Endodermal cell (in vitro differentiated cells): ENCODE data around the gene MTURN. TPM values are rescaled to one million over a fixed set of nuclear protein-coding genes. Genes with fewer than 3 reads are reported as not detected.

Experiments
- DNase-seq: peaks from one replicate; pipeline ENCODE4 v3.0.0-alpha.2; 2017
- H3K27ac ChIP-seq: 2 replicates; pipeline ENCODE4 v1.5.1; 2013; ENCODE audit warnings: mild to moderate bottlenecking, low read depth, low read length, moderate library complexity
- H3K27me3 ChIP-seq: 2 replicates; pipeline ENCODE4 v1.6.1; 2013; ENCODE audit warnings: mild to moderate bottlenecking, low read length, moderate library complexity; ENCODE audit not compliant: insufficient read depth, control insufficient read depth, poor library complexity, severe bottlenecking
- H3K36me3 ChIP-seq: 2 replicates; pipeline ENCODE4 v1.7.0; 2013; ENCODE audit warnings: mild to moderate bottlenecking, low read length, moderate library complexity; ENCODE audit not compliant: control insufficient read depth, insufficient read depth
- H3K4me1 ChIP-seq: one replicate; pipeline ENCODE4 v1.7.0; 2013; ENCODE audit warnings: low read length; ENCODE audit not compliant: control insufficient read depth, insufficient read depth
- H3K4me3 ChIP-seq: 2 replicates; pipeline ENCODE4 v1.5.1; 2013; ENCODE audit warnings: mild to moderate bottlenecking, low read length, moderate library complexity
- H3K9ac ChIP-seq: 2 replicates; pipeline ENCODE4 v1.6.1; 2013; ENCODE audit warnings: mild to moderate bottlenecking, low read length, moderate library complexity; ENCODE audit not compliant: poor library complexity, severe bottlenecking; ENCODE audit errors: extremely low read depth
- H3K9me3 ChIP-seq: 2 replicates; pipeline ENCODE4 v1.6.1; 2013; ENCODE audit warnings: mild to moderate bottlenecking, low read length, moderate library complexity; ENCODE audit not compliant: control insufficient read depth
- H3K27ac Mint-ChIP-seq: 2 replicates; pipeline ENCODE4 v1.8.0; 2020; ENCODE audit warnings: mixed read lengths
- H3K27me3 Mint-ChIP-seq: 2 replicates; pipeline ENCODE4 v1.8.0; 2021; ENCODE audit warnings: mild to moderate bottlenecking, mixed read lengths; ENCODE audit not compliant: insufficient read depth
- H3K36me3 Mint-ChIP-seq: 2 replicates; pipeline ENCODE4 v1.8.0; 2020; ENCODE audit warnings: low read depth, mixed read lengths
- H3K4me1 Mint-ChIP-seq: 2 replicates; pipeline ENCODE4 v1.8.0; 2020; ENCODE audit warnings: mixed read lengths
- H3K4me3 Mint-ChIP-seq: 2 replicates; pipeline ENCODE4 v1.8.0; 2020; ENCODE audit warnings: mild to moderate bottlenecking, moderate library complexity, mixed read lengths
- H3K9me3 Mint-ChIP-seq: 2 replicates; pipeline ENCODE4 v1.8.0; 2020; ENCODE audit warnings: mild to moderate bottlenecking, mixed read lengths
- CTCF ChIP-seq: fragments of 200-600 bp; sonication (generic); conservative IDR thresholded peaks from 2 replicates; pipeline ENCODE4 v1.5.0; 2021; ENCODE audit warnings: antibody characterized with exemption, mild to moderate bottlenecking
- WGBS, 2 experiments: methylation state at CpG; one replicate each; pipeline versions ENCODE4 v1.1.5 to v1.1.7; 2013; ENCODE audit warnings: missing lambda C conversion rate in 2 of 2, mixed read lengths in 1 of 2; ENCODE audit not compliant: insufficient coverage in 1 of 2, insufficient read length in 1 of 2; 5-methylcytosine and 5-hydroxymethylcytosine counted together
- total RNA-seq, 2 donors: library from RNA; stranded (reverse); fragmentation: NEBNext Ultra II Directional in 1 of 2; extraction: Animal tissue kit (Norgen Biotek cat#: 25700) in 1 of 2; gene quantifications; 2 replicates in 1 of 2; 3 replicates in 1 of 2; pipeline ENCODE4 v1.2.1, GENCODE V29; 2021

The MTURN gene
- total RNA-seq, 2 donors from 2014 or later = 11.2 to 12.1 TPM

GRCh38 chr7:30206942-30207341 lies 72.2 kb downstream of the MTURN start:
- no peak overlapping the region for H3K9ac ChIP-seq
- H3K36me3 Mint-ChIP-seq = no peaks in the 10 kb centered on the region
- H3K4me3 Mint-ChIP-seq = no peak overlapping the region

GRCh38 chr7:30207376-30207775 lies 72.6 kb downstream of the MTURN start:
- no peaks in the 10 kb centered on the region for H3K4me1 Mint-ChIP-seq

More at GRCh38 chr7:30206942-30207341, 72.2 kb downstream of the MTURN start:
- Histone ChIP-seq H3K36me3 (no peaks in the 10 kb centered on the region), H3K9me3 (no peaks in the 10 kb centered on the region), H3K27me3 (no peaks in the 10 kb centered on the region), H3K4me3 (no peak overlapping the region), H3K27ac (peak overlapping the region; percentile 51), H3K4me1 (no peaks in the 10 kb centered on the region)
- Mint-ChIP-seq H3K9me3 (no peaks in the 10 kb centered on the region), H3K4me1 (no peaks in the 10 kb centered on the region), H3K27ac (no peak overlapping the region), H3K27me3 (no peaks in the 10 kb centered on the region)
- 85 to 86% methylated on average over 7 to 8 of the region's 8 CpGs for WGBS, 2 experiments
- no peak for DNase-seq
- no peak for TF ChIP-seq CTCF

GRCh38 chr7:30209951-30210350 lies 75.2 kb downstream of the MTURN start:
- no peak overlapping the region for H3K27ac ChIP-seq
- no peaks in the 10 kb centered on the region for H3K27me3 Mint-ChIP-seq
- H3K27me3 ChIP-seq = no peaks in the 10 kb centered on the region
- no peak overlapping the region for H3K9ac ChIP-seq
- no peaks in the 10 kb centered on the region for H3K9me3 ChIP-seq
- H3K9me3 Mint-ChIP-seq = no peaks in the 10 kb centered on the region
- H3K4me3 ChIP-seq = no peak overlapping the region
- no peak for TF ChIP-seq CTCF
- H3K36me3 ChIP-seq = no peaks in the 10 kb centered on the region
- WGBS, 2 experiments = 89% methylated on average over 4 to 5 of the region's 5 CpGs
- no peaks in the 10 kb centered on the region for H3K36me3 Mint-ChIP-seq
- no peak overlapping the region for H3K4me3 Mint-ChIP-seq
- H3K27ac Mint-ChIP-seq = no peak overlapping the region
- DNase-seq = no peak
- no peaks in the 10 kb centered on the region for H3K4me1 Mint-ChIP-seq
- H3K4me1 ChIP-seq = no peaks in the 10 kb centered on the region

More at GRCh38 chr7:30207376-30207775, 72.6 kb downstream of the MTURN start:
- no peak overlapping the region for H3K4me3 ChIP-seq
- TF ChIP-seq CTCF = no peak
- 94% methylated on average over 4 of the region's 4 CpGs for WGBS, 2 experiments
- Mint-ChIP-seq H3K27me3 (no peaks in the 10 kb centered on the region), H3K27ac (no peak overlapping the region), H3K36me3 (no peaks in the 10 kb centered on the region), H3K9me3 (no peaks in the 10 kb centered on the region), H3K4me3 (no peak overlapping the region)
- no peak for DNase-seq
- no peaks in the 10 kb centered on the region for H3K27me3 ChIP-seq
- peak overlapping the region; percentile 51 for H3K27ac ChIP-seq
- H3K36me3 ChIP-seq = no peaks in the 10 kb centered on the region
- no peaks in the 10 kb centered on the region for H3K4me1 ChIP-seq
- H3K9ac ChIP-seq = no peak overlapping the region
- H3K9me3 ChIP-seq = no peaks in the 10 kb centered on the region

Other genes with a start within 250 kb of the MTURN start
- 100 to 1,000 TPM; 110 to 112 TPM for gene SCRN1, start 145.2 kb upstream of the MTURN start, total RNA-seq
- 10 to 100 TPM; 15.1 to 24.8 TPM for gene FKBP14, start 108.3 kb upstream of the MTURN start, total RNA-seq
- 10 to 100 TPM; 37.7 to 42.2 TPM for gene PLEKHA8, start 106.6 kb upstream of the MTURN start, total RNA-seq
- gene ZNRF2, start 149.6 kb downstream of the MTURN start, total RNA-seq = 10 to 100 TPM; 15.5 to 20.9 TPM